HG03520 (cell line): ENCODE measurements around the gene RNU6-7.

ENCODE experiments used
- ATAC-seq: cut with Tn5 transposase; IDR thresholded peaks from one replicate; pipeline ENCODE4 v1.9.1; 2021; ENCODE audit warnings: mild to moderate bottlenecking, moderate library complexity; ENCODE audit not compliant: unreplicated experiment

Gene RNU6-7

GRCh38 chr14:32201816-32202490, at the start of gene RNU6-7:
RNU6-7 (plus strand) TSS chr14:32202045.
- no peak for ATAC-seq

- ATAC-seq: peak; percentile 50
Measured at GRCh38 chr14:32166029-32166428, 35.8 kb upstream of the RNU6-7 start.

- no peak for ATAC-seq
Measured at GRCh38 chr14:32166924-32167323, 34.9 kb upstream of the RNU6-7 start.

DNA sequence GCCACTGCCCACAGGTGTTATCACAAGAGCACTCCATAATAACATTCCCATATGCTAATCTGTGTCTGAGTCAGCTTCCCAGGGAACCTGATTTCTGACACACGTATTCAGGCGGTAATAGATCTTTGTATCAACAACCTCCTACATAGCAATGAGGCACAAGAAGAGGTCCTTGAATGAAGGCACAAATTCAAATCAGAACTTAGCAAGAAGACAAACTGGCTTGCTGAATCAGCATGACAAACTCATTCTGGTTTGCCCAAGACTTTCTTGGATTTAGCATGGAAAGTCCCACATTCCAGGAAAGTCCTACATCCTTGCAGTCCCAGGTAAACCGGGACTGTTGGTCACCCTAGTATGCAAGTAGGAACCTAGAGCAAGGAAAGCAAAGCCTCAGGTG, 33.9 kb upstream of the RNU6-7 start:
- no peak for ATAC-seq

GRCh38 chr14:32169191-32169590, 32.7 kb upstream of the RNU6-7 start:
- no peak for ATAC-seq

- no peak for ATAC-seq
Measured at GRCh38 chr14:32171469-32171868, 30.4 kb upstream of the RNU6-7 start.

GRCh38 chr14:32183151-32184058, 18.4 kb upstream of the RNU6-7 start:
- ATAC-seq: no peak

GRCh38 chr14:32185097-32185496, 16.7 kb upstream of the RNU6-7 start:
- no peak for ATAC-seq

GRCh38 chr14:32186248-32186647, 15.6 kb upstream of the RNU6-7 start:
- peak; percentile 60 for ATAC-seq

DNA sequence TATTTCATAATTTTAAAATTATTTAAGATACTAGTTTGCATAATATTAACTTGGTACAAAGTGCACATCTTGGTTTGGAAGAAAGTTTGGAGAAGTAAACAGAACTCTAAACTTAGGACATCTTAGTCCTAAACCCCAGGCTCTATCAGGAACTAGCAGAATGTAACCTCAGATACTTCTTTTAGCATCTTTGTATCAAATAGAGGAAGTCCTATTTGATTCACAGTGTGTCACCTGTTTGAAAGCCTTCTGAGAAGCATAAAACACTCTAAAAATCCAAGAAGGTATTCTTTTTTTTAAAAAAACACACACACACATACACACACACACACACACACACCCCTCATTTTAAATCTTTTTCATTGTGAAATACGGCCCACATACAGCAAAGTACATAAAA, 12.0 kb upstream of the RNU6-7 start:
- ATAC-seq: no peak

GRCh38 chr14:32190673-32191072, 11.2 kb upstream of the RNU6-7 start:
- ATAC-seq: no peak

- no peak for ATAC-seq
Measured at GRCh38 chr14:32192712-32193373, 9.0 kb upstream of the RNU6-7 start.

DNA sequence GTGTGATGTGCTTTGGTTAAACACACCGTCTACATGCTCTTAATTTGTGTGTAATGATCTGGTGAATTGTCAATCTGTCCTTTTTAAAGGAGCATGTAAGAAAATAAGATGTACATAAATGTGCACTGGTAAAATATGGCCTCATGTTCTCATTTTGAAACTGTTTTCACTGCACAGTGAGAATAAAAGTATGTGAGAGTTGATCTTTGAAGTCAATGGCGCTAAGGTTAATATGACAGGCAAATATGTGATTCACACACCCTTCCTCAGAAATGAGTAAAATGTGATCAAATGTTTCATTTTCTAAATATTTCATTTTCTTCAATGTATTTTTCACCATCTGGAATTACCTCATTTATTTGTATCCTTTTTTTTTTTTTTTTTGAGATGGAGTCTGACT, 8.3 kb upstream of the RNU6-7 start:
- no peak for ATAC-seq

GRCh38 chr14:32195636-32196035, 6.2 kb upstream of the RNU6-7 start:
- ATAC-seq: no peak

DNA sequence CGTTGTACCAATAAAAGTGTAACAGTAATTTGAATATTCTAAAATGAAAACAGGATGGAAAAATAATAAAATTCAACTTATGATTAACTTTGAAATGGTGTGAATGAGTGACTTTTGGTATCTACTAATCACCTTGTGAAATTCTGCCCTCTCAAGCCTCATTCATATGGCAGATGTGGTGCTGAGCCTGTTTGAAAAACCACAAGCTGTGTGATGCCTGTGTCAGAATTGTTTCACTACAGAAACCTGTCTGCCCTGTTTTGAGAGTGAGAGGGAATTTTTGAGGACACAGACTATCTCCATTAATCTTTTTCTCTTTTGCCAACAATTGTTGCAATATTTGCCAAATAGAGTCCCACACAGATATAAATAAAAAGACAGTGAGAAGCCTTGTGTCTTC, 3.9 kb upstream of the RNU6-7 start:
- no peak for ATAC-seq

GRCh38 chr14:32200368-32201192, 1.3 kb upstream of the RNU6-7 start:
- peak; percentile 20 for ATAC-seq

DNA sequence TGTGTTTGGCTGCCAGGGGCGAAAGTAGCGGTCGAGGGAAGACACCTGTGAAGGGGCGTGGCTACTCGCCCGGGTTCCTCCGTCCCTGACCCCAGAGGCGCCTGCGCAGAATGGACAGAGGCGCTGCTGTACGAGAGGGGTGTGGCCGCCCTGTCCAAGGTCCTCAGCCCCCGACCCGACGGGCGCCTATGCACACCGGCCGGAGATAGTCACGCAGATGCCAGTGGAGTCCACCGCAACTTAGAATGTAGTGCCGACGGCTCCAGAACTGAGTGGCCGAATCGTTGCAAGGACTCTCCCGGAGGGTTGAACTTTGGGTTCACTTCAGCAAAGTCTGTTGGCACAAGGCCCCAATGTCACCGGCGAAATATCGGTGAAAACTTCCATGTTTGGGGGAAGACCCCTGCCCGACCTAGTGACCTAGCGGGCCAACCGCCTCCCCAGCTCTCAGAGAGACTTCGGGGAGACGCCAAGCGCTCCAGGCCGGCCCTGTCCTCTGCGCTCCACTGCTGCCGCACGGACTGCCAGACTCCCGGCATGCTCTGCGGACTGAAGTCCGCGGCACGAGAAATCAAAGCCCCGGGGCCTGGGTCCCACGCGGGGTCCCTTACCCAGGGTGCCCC, 541 bp upstream of the RNU6-7 start:
- ATAC-seq: peak; percentile 43

GRCh38 chr14:32202491-32202997, 699 bp downstream of the RNU6-7 start:
- no peak for ATAC-seq

DNA sequence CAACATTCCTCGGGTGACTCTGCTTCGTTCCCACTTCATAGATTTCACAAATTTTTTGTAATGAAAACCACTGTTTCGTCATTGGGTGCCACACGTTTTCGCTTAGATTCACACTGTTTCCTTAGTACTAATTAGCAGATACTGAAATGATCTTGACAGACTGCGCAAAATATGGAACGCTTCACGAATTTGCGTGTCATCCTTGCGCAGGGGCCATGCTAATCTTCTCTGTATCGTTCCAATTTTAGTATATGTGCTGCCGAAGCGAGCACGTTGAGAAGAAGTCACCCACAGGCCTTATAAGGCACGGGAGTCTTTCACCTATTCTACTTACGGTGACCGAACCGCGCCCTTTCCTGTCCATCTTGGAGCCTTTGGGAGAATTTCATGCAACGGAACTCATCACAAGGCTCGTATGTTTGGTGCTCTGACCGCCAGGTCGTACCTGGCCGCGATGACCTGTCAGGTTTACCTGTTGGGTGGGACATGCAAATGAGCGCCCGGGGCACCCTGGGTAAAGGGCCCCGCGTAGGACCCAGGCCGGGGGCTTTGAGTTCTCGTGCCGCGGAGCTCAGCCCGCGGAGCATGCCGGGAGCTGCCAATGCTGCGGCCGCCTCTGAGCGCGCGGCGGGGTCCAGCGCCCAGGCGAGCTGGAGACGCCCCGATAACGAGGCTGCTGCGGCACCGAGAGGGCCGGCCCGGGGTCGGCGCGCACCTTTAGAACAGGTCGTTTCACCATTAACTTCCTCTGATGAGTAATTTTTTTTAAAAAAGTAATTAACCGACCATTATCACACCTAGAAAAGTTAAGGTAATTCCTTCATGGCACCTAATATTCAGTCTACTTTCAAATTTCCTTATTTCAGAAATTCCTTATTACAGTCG, 1.4 kb downstream of the RNU6-7 start, which contains the start of gene RNU6-8:
Gene RNU6-8 (minus strand): TSS at position 272 of the 885 bp plus-strand sequence.
- ATAC-seq: peak; percentile 49
